Measurements from ENCODE around the gene PCDH9.
"Not testable (repeated sequence)": the region's sequence is repeated elsewhere in the genome, so short reads cannot be mapped to it uniquely, and the experiment has no call there.

PCDH9 gene

GRCh38 chr13:66624302-66624701 is 605.8 kb downstream of the PCDH9 start:
- Histone ChIP-seq H3K9ac (ENCODE audit: low read length in 2 of 2) (no peak overlapping the region), H3K36me3 (ENCODE audit: control insufficient read depth in 2 of 2, insufficient read depth in 2 of 2, low read length in 2 of 2) (no peaks in the 10 kb centered on the region), H3K4me1 (ENCODE audit: control insufficient read depth, insufficient read depth, low read length) (no peaks in the 10 kb centered on the region), H3K27me3 (ENCODE audit: control insufficient read depth in 1 of 2, insufficient read depth in 2 of 2, low read length in 2 of 2) (no peaks in the 10 kb centered on the region), H3K4me3 (ENCODE audit: low read length in 2 of 2) (no peak overlapping the region), H3K27ac (ENCODE audit: low read length) (no peak overlapping the region), H3K9me3 (ENCODE audit: control insufficient read depth in 2 of 2, low read length in 2 of 2) (no peaks in the 10 kb centered on the region)

DNA sequence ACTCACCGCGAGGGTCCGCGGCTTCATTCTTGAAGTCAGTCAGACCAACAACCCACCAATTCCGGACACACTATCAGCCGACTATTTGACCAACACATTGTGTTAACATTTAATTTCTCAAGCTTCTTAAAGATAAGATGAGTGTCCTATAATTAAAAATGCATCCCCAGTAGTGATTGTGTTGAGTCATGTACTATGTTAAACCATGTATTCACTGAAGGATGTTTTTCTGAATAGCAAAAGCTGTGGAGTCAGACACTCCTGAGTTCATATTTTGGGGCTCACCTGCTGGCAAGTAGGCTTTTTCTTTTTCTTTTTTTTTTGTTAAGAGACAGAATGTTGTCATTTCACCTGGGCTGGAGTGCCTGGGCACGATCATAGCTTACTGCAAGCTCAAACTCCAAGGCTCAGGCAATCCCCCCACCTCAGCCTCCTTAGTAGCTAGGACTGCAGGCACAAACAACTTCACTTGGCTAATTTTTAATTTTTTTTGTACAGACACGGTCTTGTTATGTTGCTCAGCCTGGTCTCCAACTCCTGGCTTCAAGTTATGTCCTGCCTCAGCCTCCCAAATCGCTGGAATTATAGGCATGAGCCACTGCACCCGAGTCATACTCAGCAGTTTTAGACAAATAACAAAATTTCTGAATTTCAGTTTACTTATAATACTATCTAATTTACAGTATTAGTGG is 606.9 kb downstream of the PCDH9 start:
- no peaks in the 10 kb centered on the region for H3K27me3 ChIP-seq (ENCODE audit: control insufficient read depth in 1 of 2, insufficient read depth in 2 of 2, low read length in 2 of 2)
- H3K9me3 ChIP-seq (ENCODE audit: control insufficient read depth in 2 of 2, low read length in 2 of 2) = no peaks in the 10 kb centered on the region
- no peak overlapping the region for H3K9ac ChIP-seq (ENCODE audit: low read length in 2 of 2)
- H3K36me3 ChIP-seq (ENCODE audit: control insufficient read depth in 2 of 2, insufficient read depth in 2 of 2, low read length in 2 of 2) = no peaks in the 10 kb centered on the region
- H3K4me1 ChIP-seq (ENCODE audit: control insufficient read depth, insufficient read depth, low read length) = no peaks in the 10 kb centered on the region
- H3K4me3 ChIP-seq (ENCODE audit: low read length in 2 of 2) = no peak overlapping the region
- H3K27ac ChIP-seq (ENCODE audit: low read length) = no peak overlapping the region

GRCh38 chr13:66621906-66622447 is 608.2 kb downstream of the PCDH9 start:
- H3K9me3 ChIP-seq (ENCODE audit: control insufficient read depth in 2 of 2, low read length in 2 of 2); H3K27ac ChIP-seq (ENCODE audit: low read length); H3K27me3 ChIP-seq (ENCODE audit: control insufficient read depth in 1 of 2, insufficient read depth in 2 of 2, low read length in 2 of 2); H3K4me1 ChIP-seq (ENCODE audit: control insufficient read depth, insufficient read depth, low read length); H3K4me3 ChIP-seq (ENCODE audit: low read length in 2 of 2); H3K36me3 ChIP-seq (ENCODE audit: control insufficient read depth in 2 of 2, insufficient read depth in 2 of 2, low read length in 2 of 2); H3K9ac ChIP-seq (ENCODE audit: low read length in 2 of 2): not testable (repeated sequence)

DNA sequence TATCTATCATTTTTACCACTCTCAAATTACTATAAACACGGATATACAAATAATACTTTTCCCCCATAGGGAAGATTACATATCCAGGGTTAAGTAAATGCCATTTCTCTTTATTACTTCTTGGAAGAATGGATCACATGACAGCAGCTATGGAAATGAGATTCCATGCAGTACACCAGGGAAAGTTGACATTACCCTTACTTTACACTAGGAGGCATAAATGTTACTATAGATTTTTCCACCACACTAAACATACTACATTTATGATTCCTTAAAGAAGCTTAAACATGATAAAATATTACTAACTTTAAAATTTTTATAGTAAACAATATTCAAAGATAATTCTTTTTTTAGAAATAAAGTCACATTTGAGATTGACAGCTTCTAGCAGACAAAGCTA is 611.4 kb downstream of the PCDH9 start:
- H3K9me3 ChIP-seq (ENCODE audit: control insufficient read depth in 2 of 2, low read length in 2 of 2) = no peaks in the 10 kb centered on the region
- H3K27me3 ChIP-seq (ENCODE audit: control insufficient read depth in 1 of 2, insufficient read depth in 2 of 2, low read length in 2 of 2) = no peaks in the 10 kb centered on the region
- H3K27ac ChIP-seq (ENCODE audit: low read length) = no peak overlapping the region
- no peak overlapping the region for H3K4me3 ChIP-seq (ENCODE audit: low read length in 2 of 2)
- no peaks in the 10 kb centered on the region for H3K36me3 ChIP-seq (ENCODE audit: control insufficient read depth in 2 of 2, insufficient read depth in 2 of 2, low read length in 2 of 2)
- no peak overlapping the region for H3K9ac ChIP-seq (ENCODE audit: low read length in 2 of 2)
- H3K4me1 ChIP-seq (ENCODE audit: control insufficient read depth, insufficient read depth, low read length) = no peaks in the 10 kb centered on the region

GRCh38 chr13:66617786-66618185 is 612.4 kb downstream of the PCDH9 start:
- Histone ChIP-seq H3K9ac (ENCODE audit: low read length in 2 of 2) (no peak overlapping the region), H3K4me3 (ENCODE audit: low read length in 2 of 2) (no peak overlapping the region), H3K4me1 (ENCODE audit: control insufficient read depth, insufficient read depth, low read length) (no peaks in the 10 kb centered on the region), H3K9me3 (ENCODE audit: control insufficient read depth in 2 of 2, low read length in 2 of 2) (no peaks in the 10 kb centered on the region), H3K27ac (ENCODE audit: low read length) (no peak overlapping the region), H3K27me3 (ENCODE audit: control insufficient read depth in 1 of 2, insufficient read depth in 2 of 2, low read length in 2 of 2) (no peaks in the 10 kb centered on the region), H3K36me3 (ENCODE audit: control insufficient read depth in 2 of 2, insufficient read depth in 2 of 2, low read length in 2 of 2) (no peaks in the 10 kb centered on the region)

GRCh38 chr13:66612983-66613382 is 617.2 kb downstream of the PCDH9 start:
- H3K4me3 ChIP-seq (ENCODE audit: low read length in 2 of 2) = no peak overlapping the region
- no peak overlapping the region for H3K27ac ChIP-seq (ENCODE audit: low read length)
- H3K27me3 ChIP-seq (ENCODE audit: control insufficient read depth in 1 of 2, insufficient read depth in 2 of 2, low read length in 2 of 2) = no peaks in the 10 kb centered on the region
- no peak overlapping the region for H3K9ac ChIP-seq (ENCODE audit: low read length in 2 of 2)
- no peaks in the 10 kb centered on the region for H3K4me1 ChIP-seq (ENCODE audit: control insufficient read depth, insufficient read depth, low read length)
- no peaks in the 10 kb centered on the region for H3K36me3 ChIP-seq (ENCODE audit: control insufficient read depth in 2 of 2, insufficient read depth in 2 of 2, low read length in 2 of 2)
- no peaks in the 10 kb centered on the region for H3K9me3 ChIP-seq (ENCODE audit: control insufficient read depth in 2 of 2, low read length in 2 of 2)

GRCh38 chr13:66586489-66586888 is 643.6 kb downstream of the PCDH9 start:
- H3K27me3 ChIP-seq (ENCODE audit: control insufficient read depth in 1 of 2, insufficient read depth in 2 of 2, low read length in 2 of 2) = no peaks in the 10 kb centered on the region

GRCh38 chr13:66585669-66586203 is 644.4 kb downstream of the PCDH9 start:
- H3K9ac ChIP-seq (ENCODE audit: low read length in 2 of 2) = no peak overlapping the region
- H3K36me3 ChIP-seq (ENCODE audit: control insufficient read depth in 2 of 2, insufficient read depth in 2 of 2, low read length in 2 of 2) = no peaks in the 10 kb centered on the region
- no peak overlapping the region for H3K4me3 ChIP-seq (ENCODE audit: low read length in 2 of 2)
- H3K9me3 ChIP-seq (ENCODE audit: control insufficient read depth in 2 of 2, low read length in 2 of 2) = no peaks in the 10 kb centered on the region
- no peaks in the 10 kb centered on the region for H3K4me1 ChIP-seq (ENCODE audit: control insufficient read depth, insufficient read depth, low read length)
- H3K27me3 ChIP-seq (ENCODE audit: control insufficient read depth in 1 of 2, insufficient read depth in 2 of 2, low read length in 2 of 2) = no peaks in the 10 kb centered on the region
- no peak overlapping the region for H3K27ac ChIP-seq (ENCODE audit: low read length)

More at GRCh38 chr13:66586489-66586888, 643.6 kb downstream of the PCDH9 start:
- Histone ChIP-seq H3K9ac (ENCODE audit: low read length in 2 of 2) (no peak overlapping the region), H3K4me3 (ENCODE audit: low read length in 2 of 2) (no peak overlapping the region), H3K4me1 (ENCODE audit: control insufficient read depth, insufficient read depth, low read length) (no peaks in the 10 kb centered on the region), H3K27ac (ENCODE audit: low read length) (no peak overlapping the region), H3K9me3 (ENCODE audit: control insufficient read depth in 2 of 2, low read length in 2 of 2) (no peaks in the 10 kb centered on the region), H3K36me3 (ENCODE audit: control insufficient read depth in 2 of 2, insufficient read depth in 2 of 2, low read length in 2 of 2) (no peaks in the 10 kb centered on the region)

GRCh38 chr13:66581675-66582074 is 648.5 kb downstream of the PCDH9 start:
- Histone ChIP-seq H3K9me3 (ENCODE audit: control insufficient read depth in 2 of 2, low read length in 2 of 2) (no peaks in the 10 kb centered on the region), H3K27ac (ENCODE audit: low read length) (no peak overlapping the region), H3K9ac (ENCODE audit: low read length in 2 of 2) (no peak overlapping the region), H3K27me3 (ENCODE audit: control insufficient read depth in 1 of 2, insufficient read depth in 2 of 2, low read length in 2 of 2) (no peaks in the 10 kb centered on the region), H3K4me1 (ENCODE audit: control insufficient read depth, insufficient read depth, low read length) (no peaks in the 10 kb centered on the region), H3K36me3 (ENCODE audit: control insufficient read depth in 2 of 2, insufficient read depth in 2 of 2, low read length in 2 of 2) (no peaks in the 10 kb centered on the region), H3K4me3 (ENCODE audit: low read length in 2 of 2) (no peak overlapping the region)

DNA sequence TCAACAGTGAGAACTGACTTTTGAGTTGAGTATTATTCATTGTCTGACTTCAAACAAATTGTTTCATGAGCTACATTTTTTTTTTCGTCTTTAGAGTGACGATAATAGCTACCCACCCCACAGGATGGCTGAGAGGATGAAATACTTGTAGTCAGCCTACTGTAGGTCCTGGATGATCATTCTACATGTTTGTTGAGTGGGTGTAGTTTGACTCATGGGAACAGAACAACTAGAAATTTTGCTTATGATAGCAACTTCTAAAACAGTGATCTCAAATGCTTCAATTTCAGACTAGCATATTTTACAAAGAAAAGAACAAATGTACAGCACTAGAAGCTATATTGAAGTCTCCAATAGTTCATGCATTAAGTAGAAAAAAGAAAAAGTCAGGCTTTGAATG is 651.8 kb downstream of the PCDH9 start:
- no peaks in the 10 kb centered on the region for H3K36me3 ChIP-seq (ENCODE audit: control insufficient read depth in 2 of 2, insufficient read depth in 2 of 2, low read length in 2 of 2)

DNA sequence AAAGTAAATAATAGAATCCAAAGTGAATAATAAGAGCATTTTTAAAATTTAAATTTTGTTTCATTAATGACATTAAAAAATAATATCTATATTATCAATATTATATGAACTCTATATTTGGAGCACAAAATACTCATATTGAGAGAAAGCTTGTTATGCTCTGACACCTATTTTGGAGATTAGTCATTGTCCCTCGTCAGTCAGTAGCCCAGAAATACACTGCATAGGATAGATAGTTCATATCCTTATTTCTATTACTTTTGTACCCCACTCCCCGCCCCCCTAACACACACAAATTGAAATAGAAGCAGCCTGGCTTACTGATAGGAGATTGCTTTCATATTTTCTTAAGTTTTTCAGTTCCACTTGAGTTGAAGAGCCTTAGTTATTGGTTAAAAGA is 652.8 kb downstream of the PCDH9 start:
- no peaks in the 10 kb centered on the region for H3K27me3 ChIP-seq (ENCODE audit: control insufficient read depth in 1 of 2, insufficient read depth in 2 of 2, low read length in 2 of 2)
- H3K4me1 ChIP-seq (ENCODE audit: control insufficient read depth, insufficient read depth, low read length) = no peaks in the 10 kb centered on the region
- H3K27ac ChIP-seq (ENCODE audit: low read length) = no peak overlapping the region
- no peaks in the 10 kb centered on the region for H3K9me3 ChIP-seq (ENCODE audit: control insufficient read depth in 2 of 2, low read length in 2 of 2)
- no peak overlapping the region for H3K9ac ChIP-seq (ENCODE audit: low read length in 2 of 2)
- no peak overlapping the region for H3K4me3 ChIP-seq (ENCODE audit: low read length in 2 of 2)
- no peaks in the 10 kb centered on the region for H3K36me3 ChIP-seq (ENCODE audit: control insufficient read depth in 2 of 2, insufficient read depth in 2 of 2, low read length in 2 of 2)

More for the DNA sequence above, 651.8 kb downstream of the PCDH9 start:
- no peaks in the 10 kb centered on the region for H3K27me3 ChIP-seq (ENCODE audit: control insufficient read depth in 1 of 2, insufficient read depth in 2 of 2, low read length in 2 of 2)
- no peak overlapping the region for H3K4me3 ChIP-seq (ENCODE audit: low read length in 2 of 2)
- no peak overlapping the region for H3K9ac ChIP-seq (ENCODE audit: low read length in 2 of 2)
- no peaks in the 10 kb centered on the region for H3K4me1 ChIP-seq (ENCODE audit: control insufficient read depth, insufficient read depth, low read length)
- no peak overlapping the region for H3K27ac ChIP-seq (ENCODE audit: low read length)
- H3K9me3 ChIP-seq (ENCODE audit: control insufficient read depth in 2 of 2, low read length in 2 of 2) = no peaks in the 10 kb centered on the region
